Measurements from ENCODE around the gene RDX. TPM values are rescaled to one million over a fixed set of nuclear protein-coding genes. Genes with fewer than 3 reads are reported as not detected.
"Not testable (repeated sequence)": the region's sequence is repeated elsewhere in the genome, so short reads cannot be mapped to it uniquely, and the experiment has no call there.

The RDX gene
- polyA plus RNA-seq, 1 donor: 159 TPM

GRCh38 chr11:110280595-110280994 is 15.8 kb downstream of the RDX start:
- DNase-seq: not testable (repeated sequence)

- DNase-seq: no peak
Measured at GRCh38 chr11:110279881-110280280, 16.5 kb downstream of the RDX start.

GRCh38 chr11:110272919-110273318 is 23.5 kb downstream of the RDX start:
- DNase-seq: no peak

- no peak for DNase-seq
Measured at GRCh38 chr11:110269996-110270395, 26.4 kb downstream of the RDX start.

- no peak for DNase-seq
Measured at GRCh38 chr11:110268441-110268840, 28.0 kb downstream of the RDX start.

- no peak for DNase-seq
Measured at GRCh38 chr11:110262072-110262403, 34.4 kb downstream of the RDX start.

- DNase-seq: no peak
Measured at GRCh38 chr11:110261195-110262071, 35.0 kb downstream of the RDX start.

GRCh38 chr11:110253525-110253924 is 42.9 kb downstream of the RDX start:
- DNase-seq: no peak

- no peak for DNase-seq
Measured at GRCh38 chr11:110251836-110252235, 44.6 kb downstream of the RDX start.

GRCh38 chr11:110250168-110250567 is 46.2 kb downstream of the RDX start:
- DNase-seq: no peak

GRCh38 chr11:110249766-110250165 is 46.6 kb downstream of the RDX start:
- DNase-seq: no peak

GRCh38 chr11:110249066-110249465 is 47.3 kb downstream of the RDX start:
- DNase-seq: no peak

- no peak for DNase-seq
Measured at GRCh38 chr11:110243791-110244190, 52.6 kb downstream of the RDX start.

- DNase-seq: no peak
Measured at GRCh38 chr11:110242746-110243145, 53.7 kb downstream of the RDX start.

GRCh38 chr11:110242188-110242587 is 54.2 kb downstream of the RDX start:
- no peak for DNase-seq

GRCh38 chr11:110235966-110236365 is 60.4 kb downstream of the RDX start:
- DNase-seq: no peak

GRCh38 chr11:110230377-110230776 is 66.0 kb downstream of the RDX start:
- DNase-seq: no peak

- no peak for DNase-seq
Measured at GRCh38 chr11:110219006-110219785, 77.2 kb downstream of the RDX start.

- no peak for DNase-seq
Measured at GRCh38 chr11:110217936-110218335, 78.5 kb downstream of the RDX start.

- no peak for DNase-seq
Measured at GRCh38 chr11:110217223-110217877, 79.1 kb downstream of the RDX start.

GRCh38 chr11:110209313-110209694 is 87.1 kb downstream of the RDX start:
- DNase-seq: not testable (repeated sequence)

- not testable (repeated sequence) for DNase-seq
Measured at GRCh38 chr11:110208678-110209312, 87.6 kb downstream of the RDX start.

All from left kidney (tissue), 2 donors.